HG03575 (cell line): Measurements from ENCODE around the gene CNTNAP3B.
"Not testable (repeated sequence)": the region's sequence is repeated elsewhere in the genome, so short reads cannot be mapped to it uniquely, and the experiment has no call there.

Experiments used
- ATAC-seq: cut with Tn5 transposase; IDR thresholded peaks from one replicate; pipeline ENCODE4 v1.9.1; 2021; ENCODE audit not compliant: unreplicated experiment, insufficient number of reproducible peaks, low FRiP score; ENCODE audit errors: extremely low read depth

CNTNAP3B gene

GRCh38 chr9:42129073-42129729 lies at the start of gene CNTNAP3B:
CNTNAP3B (minus strand) TSS chr9:42129426; CDS start chr9:42129094, 332 bp downstream.
- not testable (repeated sequence) for ATAC-seq

GRCh38 chr9:42160299-42160698 lies 31.1 kb upstream of the CNTNAP3B start:
- ATAC-seq = not testable (repeated sequence)

- not testable (repeated sequence) for ATAC-seq
Measured at GRCh38 chr9:42127056-42127841, 2.0 kb downstream of the CNTNAP3B start.

GRCh38 chr9:42121007-42121406 lies 8.2 kb downstream of the CNTNAP3B start:
- not testable (repeated sequence) for ATAC-seq

GRCh38 chr9:42095929-42096328 lies 33.3 kb downstream of the CNTNAP3B start:
- not testable (repeated sequence) for ATAC-seq

- not testable (repeated sequence) for ATAC-seq
Measured at GRCh38 chr9:42084559-42084952, 44.7 kb downstream of the CNTNAP3B start.

GRCh38 chr9:42083877-42084558 lies 45.2 kb downstream of the CNTNAP3B start:
- not testable (repeated sequence) for ATAC-seq

GRCh38 chr9:42080376-42080775 lies 48.9 kb downstream of the CNTNAP3B start:
- ATAC-seq = not testable (repeated sequence)

GRCh38 chr9:42074868-42075267 lies 54.4 kb downstream of the CNTNAP3B start:
- ATAC-seq = not testable (repeated sequence)

- ATAC-seq = not testable (repeated sequence)
Measured at GRCh38 chr9:42071026-42071425, 58.2 kb downstream of the CNTNAP3B start.

- not testable (repeated sequence) for ATAC-seq
Measured at GRCh38 chr9:42070035-42070799, 59.0 kb downstream of the CNTNAP3B start.

- not testable (repeated sequence) for ATAC-seq
Measured at GRCh38 chr9:42053874-42054273, 75.4 kb downstream of the CNTNAP3B start.

- ATAC-seq = not testable (repeated sequence)
Measured at GRCh38 chr9:42050701-42051100, 78.5 kb downstream of the CNTNAP3B start.

GRCh38 chr9:42044422-42045010 lies 84.7 kb downstream of the CNTNAP3B start:
- not testable (repeated sequence) for ATAC-seq

- ATAC-seq = not testable (repeated sequence)
Measured at GRCh38 chr9:42033541-42033940, 95.7 kb downstream of the CNTNAP3B start.

GRCh38 chr9:42020639-42021038 lies 108.6 kb downstream of the CNTNAP3B start:
- not testable (repeated sequence) for ATAC-seq

- not testable (repeated sequence) for ATAC-seq
Measured at GRCh38 chr9:42018220-42018922, 110.9 kb downstream of the CNTNAP3B start.

- ATAC-seq = not testable (repeated sequence)
Measured at GRCh38 chr9:42014317-42014716, 114.9 kb downstream of the CNTNAP3B start.
